ENCODE data around the gene XYLB.

- TF ChIP-seq CTCF (IDR thresholded peaks at IDR 0.05) (no peak), POLR2A (IDR thresholded peaks at IDR 0.05) (no peak)
Measured at GRCh38 chr3:38316356-38317191, 30.0 kb upstream of the XYLB start.
